ENCODE results near the gene CCDC13.

Gene CCDC13

DNA sequence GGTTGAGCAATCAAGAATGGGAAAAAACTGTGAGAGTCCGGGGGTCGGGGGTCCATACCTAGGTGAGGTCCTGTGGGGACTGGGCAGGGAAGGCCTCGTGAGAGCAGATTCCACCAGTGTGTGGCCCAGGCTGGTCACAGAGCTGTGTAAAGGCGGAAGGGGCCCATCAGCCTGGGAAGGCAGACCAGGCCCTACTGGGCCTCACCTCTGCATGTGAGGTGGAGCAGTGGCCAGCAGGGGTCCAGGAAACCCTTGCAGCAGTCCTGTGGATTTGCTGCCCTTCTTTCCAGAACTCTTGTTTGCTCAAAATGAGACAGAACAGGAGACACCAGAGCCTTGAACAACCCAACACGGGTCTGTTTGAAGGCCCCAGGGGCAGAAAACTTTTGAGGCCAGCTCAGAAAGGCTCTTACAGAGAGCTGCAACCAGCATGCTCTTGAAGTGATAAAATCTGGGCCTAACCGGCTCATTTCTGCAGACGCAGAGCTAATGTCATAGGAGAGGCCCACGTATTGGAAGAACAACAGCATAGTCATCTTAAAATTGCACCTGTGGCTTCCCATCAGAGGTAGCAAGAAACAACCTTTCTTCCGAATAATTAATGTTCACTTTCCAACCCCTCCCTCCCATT, 40.1 kb downstream of the CCDC13 start:
- DNase-seq = no peak

DNA sequence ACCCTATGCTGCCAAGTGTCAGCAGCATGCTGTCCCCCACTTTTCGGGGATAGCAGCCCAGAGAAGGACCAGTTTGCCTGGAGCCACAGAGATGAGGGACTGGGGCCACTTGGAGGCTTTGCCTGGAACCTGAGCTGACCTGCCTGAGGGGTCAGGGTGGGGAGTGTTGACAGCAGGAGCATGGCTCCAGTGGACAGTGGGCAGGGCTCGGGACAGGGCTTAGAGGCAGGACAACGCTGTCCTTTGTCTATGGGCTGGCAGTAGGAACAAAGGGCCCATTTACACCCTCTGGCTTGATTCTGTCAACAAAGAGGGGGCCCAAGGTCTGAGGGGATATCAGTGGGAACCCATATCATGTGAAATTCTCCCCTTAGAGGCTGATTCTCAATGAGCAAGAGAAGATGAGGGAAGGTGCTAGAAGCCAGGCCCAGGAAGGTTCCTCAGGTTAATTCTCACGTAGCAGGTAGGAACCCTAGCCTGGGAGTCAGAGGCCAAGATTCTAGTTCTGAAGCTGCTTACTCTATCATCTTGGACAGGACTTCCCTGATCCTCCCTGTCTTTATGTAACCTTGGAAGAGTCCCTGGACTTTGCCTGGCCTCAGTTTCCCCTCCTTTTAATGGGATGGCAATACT, 40.7 kb downstream of the CCDC13 start:
- DNase-seq = no peak

DNA sequence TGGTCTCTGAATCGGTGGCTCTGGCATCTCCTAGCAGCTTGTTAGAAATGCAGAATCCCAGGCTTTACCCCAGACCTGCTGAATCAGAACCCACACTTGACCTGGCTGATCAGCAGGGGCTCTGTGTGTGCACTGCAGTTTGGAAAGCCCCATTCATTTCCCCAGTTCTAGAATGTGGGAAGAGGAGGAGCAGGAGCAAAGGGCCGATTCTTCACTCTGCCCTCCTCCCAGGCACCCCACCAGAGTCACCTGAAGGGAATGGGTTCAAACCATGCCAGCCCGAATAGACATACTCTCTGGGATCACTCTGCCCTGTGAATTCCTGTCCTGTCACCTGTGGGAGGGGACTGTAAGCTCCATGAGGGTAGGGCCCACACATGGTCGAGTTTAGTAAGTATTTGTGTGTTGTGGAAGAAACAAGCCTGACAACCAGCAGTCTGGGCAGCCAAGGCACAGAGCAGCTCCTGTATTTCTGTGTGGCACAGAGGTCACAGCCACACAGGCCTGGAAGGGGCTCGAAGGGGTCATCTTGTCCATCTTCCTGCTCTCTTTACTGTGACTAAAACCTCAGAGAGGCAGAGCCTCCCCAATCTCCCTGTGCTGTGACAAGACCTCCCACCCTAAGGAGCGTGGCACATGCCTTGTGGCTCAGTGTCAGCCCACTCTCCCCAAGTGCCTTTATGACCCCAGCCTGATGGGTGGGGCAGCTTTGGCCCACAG, 41.4 kb downstream of the CCDC13 start:
- no peak for DNase-seq

DNA sequence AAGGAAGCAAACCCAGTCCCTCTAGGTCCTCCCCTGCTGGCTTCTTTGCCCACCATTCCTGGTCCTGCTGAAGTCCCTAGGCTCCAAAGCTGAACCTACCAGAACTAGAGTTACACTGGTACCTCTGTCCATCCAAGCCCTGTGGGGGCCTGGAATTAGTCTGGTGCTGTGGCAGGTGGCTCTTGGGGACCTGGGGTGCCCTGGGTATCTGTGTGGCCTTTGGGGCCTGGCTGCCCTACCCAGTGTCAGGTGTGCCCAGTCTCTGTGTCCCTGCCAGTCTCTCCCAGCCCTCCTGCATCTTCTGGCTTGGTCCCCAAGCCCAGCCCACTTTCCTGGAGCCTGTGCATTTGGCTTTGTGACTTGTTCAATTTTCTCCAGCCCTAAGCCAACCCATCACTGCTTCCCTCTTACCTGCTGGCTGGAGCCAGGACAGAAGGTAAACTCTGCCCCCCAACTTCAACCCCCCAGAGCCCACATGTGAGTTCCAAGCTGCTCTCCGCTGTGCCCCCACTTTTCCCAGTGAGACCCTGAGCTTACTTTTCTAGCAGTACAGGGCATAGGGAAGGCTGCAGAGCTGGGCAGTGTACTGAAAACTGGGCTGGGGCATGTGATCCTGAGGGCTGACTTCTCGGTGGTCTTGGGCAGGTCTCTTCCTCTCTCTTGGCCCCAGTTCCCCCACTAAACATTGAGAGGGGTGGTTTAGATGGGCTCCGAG, 42.2 kb downstream of the CCDC13 start:
- DNase-seq = no peak

DNA sequence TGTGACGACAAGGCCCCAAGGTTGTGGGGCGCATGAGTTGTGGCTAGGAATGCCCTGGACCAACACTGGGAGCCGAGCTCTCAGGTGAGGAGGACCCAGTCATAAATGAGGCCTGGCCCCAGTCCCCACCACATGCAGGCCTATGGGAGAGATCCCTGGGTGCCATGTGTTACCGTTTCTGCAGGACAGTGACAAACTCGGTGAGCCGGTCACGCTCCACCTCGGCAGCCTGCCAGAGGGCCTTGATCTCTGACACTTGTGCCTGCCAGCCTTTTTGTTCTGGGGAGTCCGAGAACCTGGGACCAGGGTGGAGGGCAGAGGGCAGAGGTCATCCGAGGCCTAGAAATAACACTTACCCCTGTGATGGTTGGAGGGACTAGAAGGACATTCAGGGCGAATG, 42.8 kb downstream of the CCDC13 start:
- no peak for DNase-seq

DNA sequence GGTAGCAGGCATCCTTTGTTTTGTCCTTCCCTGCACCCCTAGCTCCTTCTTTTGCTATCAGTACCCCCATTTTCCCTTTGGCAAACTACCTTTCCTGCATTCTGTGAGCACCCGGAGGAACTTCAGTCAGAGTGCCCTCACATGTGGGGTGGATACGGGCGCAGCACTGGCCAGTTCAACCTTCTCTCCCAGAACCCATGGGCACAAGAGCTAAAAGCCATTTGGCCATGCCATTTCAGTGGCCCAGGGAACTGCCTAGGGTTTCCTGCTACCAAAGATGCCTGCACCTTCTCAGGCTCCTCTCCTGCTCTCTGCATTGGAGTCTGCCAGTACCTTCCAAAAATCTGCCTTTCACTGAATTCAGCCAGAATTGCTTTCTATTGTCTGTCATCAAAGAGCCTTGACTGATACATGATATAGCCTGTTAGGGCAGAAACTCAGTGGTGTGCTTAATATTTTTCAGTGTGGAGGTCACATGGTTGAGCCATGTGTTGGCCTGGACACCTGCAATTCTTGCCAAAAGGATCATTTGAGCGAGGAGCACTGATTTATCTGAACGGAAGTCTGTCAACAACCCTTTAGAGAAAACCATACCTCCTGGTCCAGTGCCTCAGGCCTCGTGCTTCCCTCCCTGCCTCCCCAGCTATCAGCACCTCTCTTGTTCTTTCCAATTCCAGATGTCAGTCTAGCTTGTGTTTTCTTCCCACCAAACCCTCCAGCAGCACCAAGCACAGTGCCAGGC, 43.5 kb downstream of the CCDC13 start:
- DNase-seq = no peak

DNA sequence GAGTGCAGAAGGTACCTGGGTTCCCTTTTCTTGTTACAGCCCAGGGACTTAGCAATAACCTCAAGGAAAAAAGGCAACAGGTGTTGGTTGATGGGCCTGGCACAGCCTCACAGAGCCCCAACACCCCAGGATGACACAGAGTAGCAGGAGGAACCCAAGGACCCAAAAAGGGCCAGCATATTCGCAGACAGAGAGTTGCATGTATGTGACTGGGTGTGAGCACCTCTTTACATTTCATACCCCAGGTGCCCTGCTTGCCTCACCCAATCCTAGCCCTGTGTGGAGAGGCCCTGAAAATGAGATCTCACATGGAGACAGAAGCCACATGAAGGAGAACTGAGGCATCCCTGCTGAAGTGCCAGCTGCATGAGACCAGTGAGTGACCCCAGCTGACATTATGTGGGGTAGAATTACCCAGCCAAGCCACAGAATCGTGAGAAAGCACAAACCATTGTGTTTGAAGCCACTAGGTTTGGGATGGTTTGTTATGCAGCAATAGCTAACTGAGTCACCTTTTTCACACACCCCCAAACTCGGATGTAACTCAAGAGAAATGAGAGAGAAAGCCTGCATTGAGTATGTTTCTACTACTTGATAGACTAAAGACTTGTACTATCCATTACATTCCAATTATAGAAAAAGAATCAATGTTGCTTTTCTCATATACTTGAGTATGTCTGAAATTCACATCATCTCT, 44.2 kb downstream of the CCDC13 start:
- no peak for DNase-seq

DNA sequence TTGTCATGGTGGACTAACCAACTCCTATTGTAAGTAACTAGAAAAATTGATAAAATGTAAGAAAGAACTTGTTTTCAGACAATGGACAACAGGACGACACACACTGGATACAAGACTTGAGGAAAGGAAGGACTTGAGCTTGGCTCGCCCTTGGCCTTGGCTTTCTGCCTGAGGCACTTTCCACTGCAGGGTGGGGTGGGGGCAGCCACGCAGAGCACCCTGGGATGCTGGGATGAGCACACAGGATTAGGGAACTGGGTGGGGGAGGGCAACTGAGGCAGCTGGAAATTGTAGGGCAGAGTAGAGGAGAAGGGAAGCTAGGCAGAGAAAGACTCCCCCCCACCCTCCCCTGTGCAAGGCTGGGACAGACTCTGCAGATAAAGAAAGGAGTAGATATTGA, 45.0 kb downstream of the CCDC13 start:
- no peak for DNase-seq

DNA sequence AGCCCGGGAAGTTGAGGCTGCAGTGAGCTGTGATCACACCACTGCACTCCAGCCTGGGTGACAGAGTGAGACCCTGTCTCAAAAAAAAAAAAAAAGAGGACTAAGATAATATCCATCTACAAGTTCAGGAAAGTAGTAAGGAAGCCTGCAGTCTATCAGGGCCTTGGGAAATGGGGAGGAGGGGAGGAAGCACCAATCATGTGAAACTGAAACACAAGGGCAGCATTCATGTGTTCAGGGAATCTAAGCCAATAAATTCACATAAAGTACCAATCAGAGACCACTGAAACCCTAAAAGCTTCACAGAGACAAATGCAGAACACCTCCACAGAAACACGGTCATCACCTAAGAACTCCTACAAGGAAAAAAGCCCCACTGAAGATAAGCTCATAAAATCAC, 47.6 kb downstream of the CCDC13 start:
- DNase-seq = no peak

DNA sequence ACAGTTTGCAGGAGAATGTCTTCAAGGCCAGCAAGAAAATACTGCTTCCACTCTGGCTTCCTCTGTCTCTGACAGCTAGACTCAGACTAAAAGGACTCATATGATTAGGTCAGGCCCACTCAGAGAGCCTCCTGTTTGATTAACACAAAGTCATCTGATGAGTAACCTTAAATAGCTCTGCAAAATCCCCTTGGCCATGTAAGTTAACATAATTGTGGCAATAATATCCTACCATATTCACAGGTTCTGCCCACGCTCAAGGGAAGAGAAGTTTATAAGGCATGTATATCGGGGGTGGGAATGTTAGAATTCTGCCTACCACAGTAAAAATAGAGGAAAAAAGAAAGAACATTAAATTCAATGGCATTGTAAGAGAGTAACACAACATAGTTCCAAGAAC, 49.8 kb downstream of the CCDC13 start:
- no peak for DNase-seq
